K562 (cell line): ENCODE results near the gene DGLUCY. TPM values are rescaled to one million over a fixed set of nuclear protein-coding genes. Genes with fewer than 3 reads are reported as not detected.

ENCODE experiments used
- CXXC5 ChIP-seq: fragments of 250-450 bp; sonication (Bioruptor Pico); IDR thresholded peaks from 2 replicates; pipeline ENCODE4 v1.8.0; 2022; ENCODE audit warnings: inconsistent platforms, mild to moderate bottlenecking, moderate library complexity
- ERF ChIP-seq: fragments of 450-650 bp; formaldehyde crosslinking; IDR thresholded peaks from 2 replicates; pipeline ENCODE4 v1.4.0; 2020; ENCODE audit warnings: mild to moderate bottlenecking, mixed read lengths
- LARP7 ChIP-seq: fragments of 450-650 bp; IDR thresholded peaks from 2 replicates; pipeline ENCODE4 v1.6.1; 2016
- RB1 ChIP-seq: fragments of 450-650 bp; IDR thresholded peaks from 2 replicates; pipeline ENCODE4 v1.6.1; 2017; ENCODE audit warnings: low read depth, mild to moderate bottlenecking
- RBBP5 ChIP-seq: fragments of 200-600 bp; sonication (generic); IDR thresholded peaks from 2 replicates; pipeline ENCODE4 v1.6.1; 2012; ENCODE audit warnings: borderline replicate concordance, mild to moderate bottlenecking, low read length, control low read depth, inconsistent platforms; ENCODE audit not compliant: insufficient read depth, poor library complexity, severe bottlenecking
- SAFB ChIP-seq: fragments of 200-400 bp; formaldehyde crosslinking; IDR thresholded peaks from 2 replicates; pipeline ENCODE4 v1.6.1; 2017; ENCODE audit warnings: low read depth, low read length, borderline replicate concordance
- SAFB2 ChIP-seq: fragments of 200-400 bp; formaldehyde crosslinking; IDR thresholded peaks from 2 replicates; pipeline ENCODE4 v1.6.1; 2018; ENCODE audit warnings: borderline replicate concordance, low read length, low read depth, moderate library complexity; ENCODE audit not compliant: severe bottlenecking
- YY1 ChIP-seq, 3 experiments: IDR thresholded peaks; 2 replicates each; pipeline ENCODE4 v1.6.1; 2011; ENCODE audit warnings: low read length in 2 of 3, mild to moderate bottlenecking in 2 of 3, moderate library complexity in 2 of 3, borderline replicate concordance in 1 of 3, control low read depth in 1 of 3, low read depth in 1 of 3; ENCODE audit not compliant: insufficient read depth in 3 of 3, insufficient replicate concordance in 2 of 3, control insufficient read depth in 1 of 3, insufficient read length in 1 of 3; ENCODE audit errors: extremely low read depth in 1 of 3
- polyA plus RNA-seq, 8 experiments: library from polyadenylated mRNA; depleted of rRNA in 4 of 8; stranded (reverse) in 5 of 8; unstranded in 3 of 8; fragments of >200 nt; fragmentation: Nextera tagmentation in 2 of 8; fragmentation: Illumina TruSeq in 1 of 8; extraction: Ambion mirVana in 2 of 8; extraction: Trizol in 1 of 8; gene quantifications; 2 replicates each; pipeline versions ENCODE4 v1.2.1 to v1.2.3, GENCODE V29; 2011 to 2014; ENCODE audit warnings: inconsistent platforms in 1 of 8, missing spikeins in 1 of 8
- total RNA-seq, 7 experiments: library from RNA; depleted of rRNA in 6 of 7; stranded (reverse); fragments of >200 nt in 6 of 7; fragmentation: Illumina TruSeq in 2 of 7; extraction: Trizol in 2 of 7; gene quantifications; 2 replicates each; pipeline versions ENCODE4 v1.2.1 to v1.2.3, GENCODE V29; 2011 to 2021; ENCODE audit warnings: low replicate concordance in 1 of 7
- TF ChIP-seq, protein P1 (sequence below): fragments of 200-800 bp; sonication (Bioruptor generic); IDR thresholded peaks from 2 replicates; pipeline ENCODE4 v1.6.1; 2017; ENCODE audit warnings: missing genetic modification characterization, missing compliant biosample characterization
- TF ChIP-seq, protein P2 (sequence below): fragments of 200-800 bp; sonication (Bioruptor generic); IDR thresholded peaks from 2 replicates; pipeline ENCODE4 v1.6.1; 2017; ENCODE audit warnings: missing genetic modification characterization, missing compliant biosample characterization
- TF ChIP-seq, protein P3 (sequence below): fragments of 450-650 bp; IDR thresholded peaks from 2 replicates; pipeline ENCODE4 v1.6.1; 2016
- TF ChIP-seq, protein P4 (sequence below): fragments of 250-450 bp; sonication (Bioruptor Pico); IDR thresholded peaks from 2 replicates; pipeline ENCODE4 v1.8.0; 2021; ENCODE audit warnings: moderate library complexity, mild to moderate bottlenecking, inconsistent platforms

DGLUCY gene
- total and polyA plus RNA-seq, 9 of the 15 experiments (the other 6 are each of a cell fraction or from before 2014, with no cell fraction given): 9.9 to 28.4 (median 21.0) TPM

DNA sequence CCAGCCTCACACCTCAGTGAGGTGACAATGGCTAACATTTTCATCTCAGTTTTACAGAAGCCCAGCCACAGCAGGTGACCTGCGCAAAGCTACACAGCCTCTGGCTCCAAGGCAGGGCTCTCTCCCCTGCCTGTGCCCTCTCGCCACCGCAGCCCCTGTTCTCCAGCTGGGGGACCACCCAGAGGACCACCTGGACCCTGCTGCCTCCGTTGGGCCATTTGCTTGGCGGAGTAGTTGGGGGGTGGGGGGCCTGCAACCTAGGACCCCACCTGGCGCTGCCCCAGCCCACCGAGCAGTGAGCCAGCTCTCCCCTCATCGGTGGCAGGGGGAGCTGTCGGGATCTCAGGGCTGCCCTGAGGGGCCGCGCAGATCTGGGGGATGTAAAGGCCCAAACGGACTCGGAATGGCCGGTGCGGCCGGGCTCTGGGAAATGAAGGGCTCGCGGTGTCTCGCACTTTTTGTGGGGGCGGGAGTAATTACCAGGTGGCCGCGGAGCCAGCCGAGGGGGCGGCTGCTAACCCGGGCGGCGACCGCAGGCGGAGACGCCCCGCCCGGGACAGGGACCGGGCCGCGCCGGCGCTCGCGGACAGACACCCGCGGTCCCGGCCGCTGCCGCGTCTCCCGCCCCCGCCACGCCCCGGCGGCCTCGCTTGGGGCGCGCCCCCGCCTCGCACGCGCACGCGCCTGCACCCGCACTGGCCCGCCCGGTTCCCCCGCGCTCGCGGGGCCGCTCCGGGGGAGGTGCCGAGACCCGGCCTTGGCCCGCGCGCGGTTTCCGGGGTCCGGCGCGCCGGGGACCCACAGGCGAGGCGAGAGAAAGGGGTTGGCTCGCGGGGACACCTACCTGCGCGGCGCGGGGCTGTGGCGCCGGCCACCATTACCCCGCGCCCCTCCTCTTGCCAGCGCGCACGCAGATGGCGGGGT lies 139.3 kb downstream of the DGLUCY start (continued):
- TF ChIP-seq ERF (CRISPR knock-in tag): 0 out of 2 replicates have a peak, but pooled peaks have one; percentile 11
- TF ChIP-seq LARP7: no peak
- TF ChIP-seq, protein P1, sequence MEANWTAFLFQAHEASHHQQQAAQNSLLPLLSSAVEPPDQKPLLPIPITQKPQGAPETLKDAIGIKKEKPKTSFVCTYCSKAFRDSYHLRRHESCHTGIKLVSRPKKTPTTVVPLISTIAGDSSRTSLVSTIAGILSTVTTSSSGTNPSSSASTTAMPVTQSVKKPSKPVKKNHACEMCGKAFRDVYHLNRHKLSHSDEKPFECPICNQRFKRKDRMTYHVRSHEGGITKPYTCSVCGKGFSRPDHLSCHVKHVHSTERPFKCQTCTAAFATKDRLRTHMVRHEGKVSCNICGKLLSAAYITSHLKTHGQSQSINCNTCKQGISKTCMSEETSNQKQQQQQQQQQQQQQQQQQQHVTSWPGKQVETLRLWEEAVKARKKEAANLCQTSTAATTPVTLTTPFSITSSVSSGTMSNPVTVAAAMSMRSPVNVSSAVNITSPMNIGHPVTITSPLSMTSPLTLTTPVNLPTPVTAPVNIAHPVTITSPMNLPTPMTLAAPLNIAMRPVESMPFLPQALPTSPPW (CRISPR knock-in tag): peak; percentile 69
- peak; percentile 63 for TF ChIP-seq RBBP5
- 0 out of 2 replicates have a peak, but pooled peaks have one; percentile 30 for TF ChIP-seq RB1
- TF ChIP-seq, protein P2, sequence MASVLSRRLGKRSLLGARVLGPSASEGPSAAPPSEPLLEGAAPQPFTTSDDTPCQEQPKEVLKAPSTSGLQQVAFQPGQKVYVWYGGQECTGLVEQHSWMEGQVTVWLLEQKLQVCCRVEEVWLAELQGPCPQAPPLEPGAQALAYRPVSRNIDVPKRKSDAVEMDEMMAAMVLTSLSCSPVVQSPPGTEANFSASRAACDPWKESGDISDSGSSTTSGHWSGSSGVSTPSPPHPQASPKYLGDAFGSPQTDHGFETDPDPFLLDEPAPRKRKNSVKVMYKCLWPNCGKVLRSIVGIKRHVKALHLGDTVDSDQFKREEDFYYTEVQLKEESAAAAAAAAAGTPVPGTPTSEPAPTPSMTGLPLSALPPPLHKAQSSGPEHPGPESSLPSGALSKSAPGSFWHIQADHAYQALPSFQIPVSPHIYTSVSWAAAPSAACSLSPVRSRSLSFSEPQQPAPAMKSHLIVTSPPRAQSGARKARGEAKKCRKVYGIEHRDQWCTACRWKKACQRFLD (CRISPR knock-in tag): peak; percentile 39; the same call in 1 of the 2 replicates
- TF ChIP-seq SAFB2: no peak
- peak in 1 of 3 experiments; percentile 30 for TF ChIP-seq YY1 (IDR thresholded peaks at IDR 0.05; ENCODE audit: borderline replicate concordance in 1 of 3, control insufficient read depth in 1 of 3, extremely low read depth in 1 of 3, insufficient read depth in 3 of 3, insufficient read length in 1 of 3, insufficient replicate concordance in 2 of 3, low read depth in 1 of 3, low read length in 2 of 3)
- TF ChIP-seq, protein P3, sequence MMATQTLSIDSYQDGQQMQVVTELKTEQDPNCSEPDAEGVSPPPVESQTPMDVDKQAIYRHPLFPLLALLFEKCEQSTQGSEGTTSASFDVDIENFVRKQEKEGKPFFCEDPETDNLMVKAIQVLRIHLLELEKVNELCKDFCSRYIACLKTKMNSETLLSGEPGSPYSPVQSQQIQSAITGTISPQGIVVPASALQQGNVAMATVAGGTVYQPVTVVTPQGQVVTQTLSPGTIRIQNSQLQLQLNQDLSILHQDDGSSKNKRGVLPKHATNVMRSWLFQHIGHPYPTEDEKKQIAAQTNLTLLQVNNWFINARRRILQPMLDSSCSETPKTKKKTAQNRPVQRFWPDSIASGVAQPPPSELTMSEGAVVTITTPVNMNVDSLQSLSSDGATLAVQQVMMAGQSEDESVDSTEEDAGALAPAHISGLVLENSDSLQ: no peak
- TF ChIP-seq SAFB: peak; percentile 72
- TF ChIP-seq, protein P4, sequence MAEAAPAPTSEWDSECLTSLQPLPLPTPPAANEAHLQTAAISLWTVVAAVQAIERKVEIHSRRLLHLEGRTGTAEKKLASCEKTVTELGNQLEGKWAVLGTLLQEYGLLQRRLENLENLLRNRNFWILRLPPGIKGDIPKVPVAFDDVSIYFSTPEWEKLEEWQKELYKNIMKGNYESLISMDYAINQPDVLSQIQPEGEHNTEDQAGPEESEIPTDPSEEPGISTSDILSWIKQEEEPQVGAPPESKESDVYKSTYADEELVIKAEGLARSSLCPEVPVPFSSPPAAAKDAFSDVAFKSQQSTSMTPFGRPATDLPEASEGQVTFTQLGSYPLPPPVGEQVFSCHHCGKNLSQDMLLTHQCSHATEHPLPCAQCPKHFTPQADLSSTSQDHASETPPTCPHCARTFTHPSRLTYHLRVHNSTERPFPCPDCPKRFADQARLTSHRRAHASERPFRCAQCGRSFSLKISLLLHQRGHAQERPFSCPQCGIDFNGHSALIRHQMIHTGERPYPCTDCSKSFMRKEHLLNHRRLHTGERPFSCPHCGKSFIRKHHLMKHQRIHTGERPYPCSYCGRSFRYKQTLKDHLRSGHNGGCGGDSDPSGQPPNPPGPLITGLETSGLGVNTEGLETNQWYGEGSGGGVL: no peak
- TF ChIP-seq CXXC5: peak; percentile 73
